Neuronal stem cell (in vitro differentiated cells): Measurements from ENCODE around the gene RELL1.

Experiments used
- DNase-seq: peaks from one replicate; pipeline ENCODE4 v3.0.0-alpha.2; 2013; ENCODE audit warnings: low spot score
- H2AFZ ChIP-seq: one replicate; pipeline ENCODE4 v1.6.1; 2013; ENCODE audit warnings: mild to moderate bottlenecking, low read length, inconsistent platforms
- H2AK5ac ChIP-seq: 2 replicates; pipeline ENCODE4 v1.6.1; 2013; ENCODE audit warnings: low read depth, mild to moderate bottlenecking, inconsistent platforms, low read length, moderate library complexity, mixed read lengths
- H2BK120ac ChIP-seq: 2 replicates; pipeline ENCODE4 v1.6.1; 2013; ENCODE audit warnings: low read depth, mild to moderate bottlenecking, inconsistent platforms, low read length, moderate library complexity, mixed read lengths
- H2BK12ac ChIP-seq: one replicate; pipeline ENCODE4 v1.6.1; 2013; ENCODE audit warnings: low read length, inconsistent platforms
- H2BK15ac ChIP-seq: 2 replicates; pipeline ENCODE4 v1.6.1; 2013; ENCODE audit warnings: mild to moderate bottlenecking, low read length, inconsistent platforms, mixed read lengths
- H2BK5ac ChIP-seq: one replicate; pipeline ENCODE4 v1.6.1; 2013; ENCODE audit warnings: inconsistent platforms, mild to moderate bottlenecking, low read length, moderate library complexity
- H3K14ac ChIP-seq: one replicate; pipeline ENCODE4 v1.6.1; 2013; ENCODE audit warnings: low read length, inconsistent platforms
- H3K18ac ChIP-seq: 2 replicates; pipeline ENCODE4 v1.6.1; 2013; ENCODE audit warnings: low read length, inconsistent platforms
- H3K23ac ChIP-seq: 2 replicates; pipeline ENCODE4 v1.6.1; 2013; ENCODE audit warnings: low read depth, mild to moderate bottlenecking, mixed read lengths, low read length, inconsistent platforms; ENCODE audit not compliant: poor library complexity
- H3K27ac ChIP-seq: replicated peaks from 3 replicates; pipeline ENCODE4 v1.5.1; 2013; ENCODE audit warnings: low read length, inconsistent platforms
- H3K27me3 ChIP-seq, 3 experiments: 2 replicates each; pipeline ENCODE4 v1.6.1; 2013; ENCODE audit warnings: low read length in 3 of 3, mild to moderate bottlenecking in 2 of 3, inconsistent platforms in 1 of 3, low read depth in 1 of 3, mixed read lengths in 1 of 3, moderate library complexity in 1 of 3; ENCODE audit not compliant: control insufficient read depth in 3 of 3, insufficient read depth in 3 of 3
- H3K36me3 ChIP-seq, 2 donors: replicated peaks in 1 of 2; 2 replicates each; pipeline ENCODE4 v1.6.1; 2013; ENCODE audit warnings: low read length in 2 of 2; ENCODE audit not compliant: control insufficient read depth in 2 of 2, insufficient read depth in 2 of 2
- H3K4ac ChIP-seq: 2 replicates; pipeline ENCODE4 v1.6.1; 2013; ENCODE audit warnings: inconsistent platforms, mild to moderate bottlenecking, low read length, moderate library complexity
- H3K4me1 ChIP-seq, 2 donors: 1 replicate in 1 of 2; 2 replicates in 1 of 2; pipeline ENCODE4 v1.6.1; 2013; ENCODE audit warnings: low read length in 2 of 2, low read depth in 1 of 2; ENCODE audit not compliant: control insufficient read depth in 2 of 2, insufficient read depth in 1 of 2
- H3K4me2 ChIP-seq: one replicate; pipeline ENCODE4 v1.6.1; 2013; ENCODE audit warnings: mild to moderate bottlenecking, low read length, inconsistent platforms; ENCODE audit not compliant: insufficient read depth, poor library complexity, severe bottlenecking
- H3K4me3 ChIP-seq, 2 donors: 2 replicates each; pipeline ENCODE4 v1.5.1; 2013; ENCODE audit warnings: low read length in 2 of 2, mild to moderate bottlenecking in 2 of 2, inconsistent platforms in 1 of 2, moderate library complexity in 1 of 2
- H3K79me1 ChIP-seq: one replicate; pipeline ENCODE4 v1.6.1; 2013; ENCODE audit warnings: low read depth, mild to moderate bottlenecking, inconsistent platforms, low read length, moderate library complexity
- H3K9ac ChIP-seq: one replicate; pipeline ENCODE4 v1.6.1; 2013; ENCODE audit warnings: mild to moderate bottlenecking, low read depth, low read length, inconsistent platforms; ENCODE audit not compliant: poor library complexity
- H3K9me3 ChIP-seq, 2 donors: replicated peaks in 1 of 2; 2 replicates each; pipeline versions ENCODE3 to v1.6.1; 2013; ENCODE audit warnings: low read length in 2 of 2, mild to moderate bottlenecking in 2 of 2, inconsistent platforms in 1 of 2, low read depth in 1 of 2, mixed read lengths in 1 of 2, moderate library complexity in 1 of 2; ENCODE audit not compliant: control insufficient read depth in 2 of 2, insufficient read depth in 1 of 2
- H4K8ac ChIP-seq: one replicate; pipeline ENCODE4 v1.6.1; 2013; ENCODE audit warnings: low read depth, mild to moderate bottlenecking, inconsistent platforms, low read length, moderate library complexity
- H4K91ac ChIP-seq: one replicate; pipeline ENCODE4 v1.6.1; 2013; ENCODE audit warnings: low read length, low read depth, mild to moderate bottlenecking, inconsistent platforms; ENCODE audit not compliant: poor library complexity
- WGBS, 2 donors: extraction: QIAGEN DNeasy Blood & Tissue Kit; methylation state at CpG; one replicate each; pipeline ENCODE4 v1.1.7; 2013; ENCODE audit warnings: missing lambda C conversion rate in 2 of 2, mixed read lengths in 1 of 2; ENCODE audit not compliant: insufficient read length in 2 of 2, insufficient replicate concordance in 1 of 2; ENCODE audit errors: extremely low coverage in 2 of 2; 5-methylcytosine and 5-hydroxymethylcytosine counted together

RELL1 gene

DNA sequence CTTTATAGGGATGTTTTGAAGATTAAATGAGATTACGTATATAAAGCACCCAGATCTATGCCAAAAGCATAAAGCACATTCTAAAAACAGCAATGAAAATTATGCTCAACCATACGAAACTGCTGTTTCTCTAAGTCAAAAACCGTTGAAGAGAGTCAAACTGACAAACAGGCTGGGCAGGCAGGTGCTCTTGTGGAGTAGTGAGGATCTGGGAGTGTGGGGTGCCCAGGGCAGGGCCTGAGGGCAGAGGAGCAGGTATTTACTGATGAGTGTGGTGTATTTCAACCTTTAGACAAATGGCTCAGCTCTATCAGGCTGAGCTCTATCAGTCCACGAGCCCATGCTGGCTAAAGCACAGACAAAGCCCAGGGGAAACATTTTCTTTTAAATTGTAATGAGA is 40.4 kb downstream of the RELL1 start:
- no peak overlapping the region for H2AK5ac ChIP-seq
- no peak overlapping the region for H2BK5ac ChIP-seq
- no peak overlapping the region for H2AFZ ChIP-seq
- no peak overlapping the region for H3K4me3 ChIP-seq
- no peaks in the 10 kb centered on the region for H3K9me3 ChIP-seq
- no peak overlapping the region for H4K91ac ChIP-seq
- no peak overlapping the region for H3K4me2 ChIP-seq
- no peak overlapping the region for H3K4ac ChIP-seq
- no peak overlapping the region for H3K23ac ChIP-seq
- H4K8ac ChIP-seq, result no peak overlapping the region
- H3K27me3 ChIP-seq, result no peaks in the 10 kb centered on the region
- no peak overlapping the region for H3K9ac ChIP-seq
- no peak overlapping the region for H3K18ac ChIP-seq
- H3K14ac ChIP-seq, result no peak overlapping the region
- no peak overlapping the region for H2BK120ac ChIP-seq
- H3K36me3 ChIP-seq, result peaks cover 0 to 24% of the 10 kb centered on the region in 2 donors
- no CpG with 5 or more reads among the region's 4 CpGs for WGBS, 2 donors
- no peak overlapping the region for H2BK15ac ChIP-seq
- H3K27ac ChIP-seq, result no peak overlapping the region
- H3K79me1 ChIP-seq, result no peaks in the 10 kb centered on the region
- H3K4me1 ChIP-seq, result peaks cover 2 to 17% of the 10 kb centered on the region in 2 donors
- DNase-seq, result no peak
- H2BK12ac ChIP-seq, result no peak overlapping the region

DNA sequence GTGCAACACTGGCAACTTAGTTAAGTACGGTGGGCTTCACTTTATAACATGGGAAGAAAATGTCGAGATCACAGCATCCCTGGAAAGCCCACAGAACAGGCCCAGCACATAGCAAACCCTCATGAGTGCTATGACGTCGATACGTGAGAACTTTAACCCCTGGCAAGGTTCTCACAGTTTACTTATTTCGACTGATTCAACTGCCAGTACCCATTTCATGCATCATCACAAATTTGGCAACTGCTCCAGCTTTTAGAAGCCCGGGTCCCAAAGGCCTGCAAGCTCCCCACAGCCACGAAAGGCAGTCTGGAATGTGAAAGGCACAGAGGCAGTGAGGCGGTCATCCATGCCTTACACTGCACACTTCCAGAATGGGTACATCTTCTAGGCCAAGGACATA is 41.2 kb downstream of the RELL1 start:
- DNase-seq, result no peak

DNA sequence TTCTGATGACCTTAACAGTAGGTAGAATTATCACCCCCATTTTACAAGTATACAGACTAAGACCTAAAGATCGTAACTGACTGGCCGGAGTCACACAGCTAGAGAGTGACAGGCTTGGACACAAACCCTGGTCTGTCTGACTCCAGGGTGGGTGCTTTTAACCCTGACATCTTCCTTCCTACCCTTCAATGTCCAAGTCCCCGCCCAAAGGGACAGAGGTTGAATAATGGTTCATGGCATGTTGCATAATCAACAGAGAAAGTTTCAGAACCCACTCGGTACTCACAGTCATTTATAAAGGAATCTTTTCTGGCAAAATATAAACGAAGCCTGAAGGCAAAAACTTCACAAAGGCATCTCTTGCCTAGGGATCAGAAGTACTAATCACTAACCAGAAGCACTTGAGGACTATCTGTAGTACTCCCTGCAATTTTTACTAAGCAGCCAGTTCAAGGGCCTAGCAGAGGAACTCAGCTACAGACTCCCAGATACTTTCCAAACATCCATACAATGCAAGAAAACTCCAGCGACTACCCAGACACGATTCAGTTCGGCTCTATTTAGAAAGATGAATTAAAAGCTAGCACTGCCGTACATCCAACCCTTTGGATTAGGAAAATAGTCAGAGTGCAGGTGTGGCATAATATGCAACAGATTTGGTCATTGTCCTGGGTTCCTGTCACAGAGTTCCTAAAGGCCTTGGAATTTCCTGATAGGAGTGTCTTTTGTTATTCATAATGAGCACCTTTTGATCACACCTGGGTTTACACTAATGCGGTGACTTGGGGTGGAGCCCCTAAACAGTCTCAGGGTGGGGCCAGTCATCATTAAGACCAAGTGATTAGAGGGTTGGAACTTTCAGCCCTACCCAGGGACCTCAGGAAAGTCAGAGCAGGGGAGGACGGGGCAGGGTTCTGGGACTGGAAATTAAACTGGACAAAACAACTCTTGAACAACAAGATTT is 44.0 kb downstream of the RELL1 start:
- Histone ChIP-seq H3K4me1 (no peaks in the 10 kb centered on the region), H2AFZ (no peak overlapping the region), H3K4me3 (no peak overlapping the region), H3K4ac (no peak overlapping the region), H3K18ac (no peak overlapping the region), H2BK15ac (no peak overlapping the region), H3K27me3 (no peaks in the 10 kb centered on the region), H3K9me3 (no peaks in the 10 kb centered on the region), H4K8ac (no peak overlapping the region), H3K9ac (no peak overlapping the region), H3K4me2 (no peak overlapping the region), H2BK12ac (no peak overlapping the region), H3K14ac (no peak overlapping the region), H2BK5ac (no peak overlapping the region), H3K23ac (no peak overlapping the region), H2BK120ac (no peak overlapping the region), H3K36me3 (peaks cover 0 to 18% of the 10 kb centered on the region in 2 donors), H4K91ac (no peak overlapping the region), H2AK5ac (no peak overlapping the region), H3K79me1 (no peaks in the 10 kb centered on the region), H3K27ac (no peak overlapping the region)
- no CpG with 5 or more reads among the region's 11 CpGs for WGBS, 2 donors
- no peak for DNase-seq

More for the DNA sequence above, 41.2 kb downstream of the RELL1 start:
- Histone ChIP-seq H2BK15ac (no peak overlapping the region), H3K27ac (no peak overlapping the region), H3K9ac (no peak overlapping the region), H2BK5ac (no peak overlapping the region), H3K27me3 (no peaks in the 10 kb centered on the region), H2AK5ac (no peak overlapping the region), H4K91ac (no peak overlapping the region), H2AFZ (no peak overlapping the region), H3K9me3 (no peaks in the 10 kb centered on the region), H3K4me2 (no peak overlapping the region), H3K4me1 (peaks cover 2 to 17% of the 10 kb centered on the region in 2 donors), H3K4ac (no peak overlapping the region), H3K23ac (no peak overlapping the region), H3K18ac (no peak overlapping the region), H4K8ac (no peak overlapping the region), H2BK120ac (no peak overlapping the region), H3K79me1 (no peaks in the 10 kb centered on the region), H2BK12ac (no peak overlapping the region), H3K4me3 (no peak overlapping the region), H3K36me3 (peaks cover 0 to 24% of the 10 kb centered on the region in 2 donors), H3K14ac (no peak overlapping the region)
- no CpG with 5 or more reads among the region's 9 CpGs for WGBS, 2 donors

DNA sequence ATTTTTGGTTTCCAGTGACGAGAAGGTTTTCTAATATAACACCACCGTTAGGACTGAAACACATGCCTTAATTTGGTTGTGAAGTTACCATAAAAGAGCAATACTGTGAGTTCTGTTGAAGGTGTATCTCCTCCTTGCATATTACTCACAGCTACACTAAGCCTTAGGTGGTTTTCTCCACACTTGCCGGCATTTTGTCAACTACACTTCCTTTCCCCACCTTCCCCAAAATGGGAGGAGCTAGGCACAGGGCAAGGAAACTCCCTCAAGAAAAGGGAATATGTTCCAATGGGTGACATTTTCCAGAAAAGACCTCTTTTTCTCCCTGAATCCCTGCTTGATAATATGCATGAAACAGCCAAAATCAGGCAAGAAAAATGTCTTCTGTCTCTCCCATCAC is 44.8 kb downstream of the RELL1 start:
- no CpG with 5 or more reads among the region's 3 CpGs for WGBS, 2 donors
- H4K91ac ChIP-seq, result no peak overlapping the region
- H2BK12ac ChIP-seq, result no peak overlapping the region
- H3K4me2 ChIP-seq, result no peak overlapping the region
- H3K79me1 ChIP-seq, result no peaks in the 10 kb centered on the region
- no peak overlapping the region for H3K23ac ChIP-seq
- no peak overlapping the region for H2BK120ac ChIP-seq
- no peak overlapping the region for H2BK5ac ChIP-seq
- no peak overlapping the region for H3K14ac ChIP-seq
- H3K27me3 ChIP-seq, result no peaks in the 10 kb centered on the region
- H2AFZ ChIP-seq, result no peak overlapping the region
- H3K9me3 ChIP-seq, result no peaks in the 10 kb centered on the region
- H3K4ac ChIP-seq, result no peak overlapping the region
- H2BK15ac ChIP-seq, result no peak overlapping the region
- no peak overlapping the region for H3K4me3 ChIP-seq
- H3K27ac ChIP-seq, result no peak overlapping the region
- H3K36me3 ChIP-seq, result peaks cover 2 to 13% of the 10 kb centered on the region in 2 donors
- no peak overlapping the region for H4K8ac ChIP-seq
- no peak overlapping the region for H3K9ac ChIP-seq
- no peak for DNase-seq
- H3K18ac ChIP-seq, result no peak overlapping the region
- H2AK5ac ChIP-seq, result no peak overlapping the region
- no peaks in the 10 kb centered on the region for H3K4me1 ChIP-seq
